Left renal cortex interstitium (tissue), 4 donors: ENCODE data around the gene EPM2AIP1. TPM values are rescaled to one million over a fixed set of nuclear protein-coding genes. Genes with fewer than 3 reads are reported as not detected.
"Not testable (repeated sequence)": the region's sequence is repeated elsewhere in the genome, so short reads cannot be mapped to it uniquely, and the experiment has no call there.

ENCODE experiments used
- DNase-seq, 4 donors: peaks; one replicate each; pipeline ENCODE4 v3.0.0-alpha.2; 2013; ENCODE audit warnings: low read depth in 4 of 4, low spot score in 2 of 4, missing footprints in 1 of 4
- polyA plus RNA-seq, 4 donors: library from polyadenylated mRNA; unstranded; fragments of 120-200 nt; gene quantifications; one replicate each; pipeline ENCODE4 v1.2.1, GENCODE V29; 2013; ENCODE audit not compliant: insufficient read length in 4 of 4

EPM2AIP1 gene
- polyA plus RNA-seq, 4 donors = 43.1 to 60.3 (median 51.5) TPM

DNA sequence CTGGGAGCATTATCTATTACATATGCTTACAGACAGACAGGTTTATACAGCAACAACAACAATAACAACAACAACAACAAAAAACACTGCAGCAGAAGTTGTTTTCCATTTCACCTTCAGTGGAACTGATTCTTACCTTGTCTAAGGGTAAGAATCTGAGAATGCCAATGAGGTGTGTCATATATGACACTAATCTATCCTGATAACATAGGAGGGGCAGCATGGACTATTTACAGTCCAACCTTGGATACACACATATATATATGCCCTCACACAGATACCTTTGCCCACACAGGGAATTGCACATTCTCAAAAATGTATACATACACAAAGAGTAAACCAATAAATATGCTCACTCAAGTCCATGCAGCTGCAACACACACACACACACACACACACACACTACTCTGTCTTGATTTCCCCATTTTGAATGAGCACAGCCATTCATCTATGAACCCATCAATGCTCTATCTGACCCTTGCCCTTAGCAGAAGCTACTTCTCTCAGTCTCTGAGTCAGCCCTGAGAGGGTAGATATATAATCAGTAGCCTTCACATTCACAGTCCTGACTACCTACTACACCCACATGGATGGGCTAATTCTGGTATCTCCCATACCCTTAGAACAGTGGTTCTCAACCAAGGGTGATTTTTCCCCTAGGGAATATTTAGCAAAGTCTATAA, 38.3 kb downstream of the EPM2AIP1 start:
- DNase-seq = no peak

DNA sequence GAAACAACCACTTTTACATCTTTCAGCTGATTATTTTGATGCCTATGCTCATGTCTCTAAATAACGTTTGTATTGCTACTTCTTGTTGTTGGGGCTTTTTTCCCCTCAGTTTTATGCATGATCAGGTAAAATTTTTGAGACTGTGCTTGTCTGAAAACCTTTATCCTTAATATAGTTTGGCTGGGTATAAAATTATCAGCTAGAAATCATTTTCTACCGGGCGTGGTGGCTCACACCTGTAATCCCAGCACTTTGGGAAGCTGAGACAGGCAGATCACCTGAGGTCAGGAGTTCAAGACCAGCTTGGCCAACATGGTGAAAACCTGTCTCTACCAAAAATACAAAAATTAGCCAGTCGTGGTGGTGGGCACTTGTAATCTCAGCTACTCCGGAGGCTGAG, 45.1 kb downstream of the EPM2AIP1 start:
- DNase-seq = not testable (repeated sequence)

DNA sequence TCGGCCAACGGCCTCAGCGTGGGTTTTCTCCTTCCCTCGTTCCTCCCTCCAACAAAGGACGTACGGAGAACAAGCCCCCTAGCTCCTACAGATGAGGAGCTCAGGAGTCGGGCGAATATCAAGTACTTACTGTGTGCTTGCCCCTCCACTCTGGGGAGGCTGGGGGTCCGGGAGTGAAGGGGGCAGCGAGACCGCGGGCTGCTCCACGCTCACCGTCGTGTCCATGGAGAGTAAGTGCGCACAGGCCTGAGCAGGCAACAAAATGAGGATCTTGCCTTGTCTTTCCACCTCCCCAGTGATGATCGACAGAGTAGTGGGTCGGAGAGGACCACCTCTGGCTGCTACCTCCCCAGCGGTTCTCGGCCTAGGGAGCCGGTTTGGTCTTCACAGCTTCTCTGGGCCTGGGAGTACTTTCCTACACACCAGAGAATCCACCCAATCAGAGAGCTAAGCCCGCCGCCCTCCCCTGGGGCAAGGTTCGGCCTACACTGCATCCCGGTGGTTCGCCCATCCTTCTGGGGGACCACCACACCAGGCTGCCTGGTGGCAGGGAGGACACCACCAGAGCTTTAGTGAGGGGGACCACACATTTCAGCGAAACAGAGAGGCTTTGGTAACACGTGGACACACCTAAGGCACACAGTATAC, 47.5 kb downstream of the EPM2AIP1 start:
- DNase-seq = no peak

DNA sequence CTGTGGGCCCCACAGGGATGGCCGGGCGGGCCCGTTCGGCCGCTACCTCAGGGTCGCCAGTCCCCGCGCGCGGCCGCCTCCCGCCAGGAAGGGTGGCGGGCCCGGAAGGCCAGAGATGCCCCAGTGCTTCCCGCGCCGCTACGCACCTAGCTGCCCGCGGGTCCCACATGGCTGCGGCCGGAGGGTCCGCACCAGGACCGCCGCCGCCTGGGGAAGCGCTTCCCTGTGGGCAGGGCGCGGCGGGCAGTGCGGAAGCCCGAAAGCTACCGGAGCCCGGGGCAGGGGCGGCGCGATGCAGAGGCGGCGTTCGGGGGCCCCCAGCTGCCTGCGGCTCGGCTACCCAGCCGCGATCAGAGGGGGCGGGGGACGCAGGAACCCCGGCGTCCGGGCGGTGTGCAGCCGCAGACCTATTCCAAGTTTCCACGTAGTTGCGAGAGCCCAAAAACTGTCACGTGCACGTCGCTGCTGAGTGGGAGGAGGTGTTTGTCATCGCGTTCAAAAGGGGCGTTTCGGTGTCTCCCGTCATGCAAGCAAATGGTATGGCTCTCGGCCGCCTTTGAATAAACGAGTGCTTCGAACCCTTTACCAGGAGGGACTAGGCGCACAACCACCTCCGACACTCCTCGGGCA, 48.2 kb downstream of the EPM2AIP1 start, which contains the start of gene TRANK1:
Gene TRANK1, minus strand, starts transcription at position 414 of the 630 bp plus-strand sequence. Its CDS starts 245 bp downstream, at position 169.
- peak in 3 of 4 donors; percentile 15 to 62 (median 44) for DNase-seq

DNA sequence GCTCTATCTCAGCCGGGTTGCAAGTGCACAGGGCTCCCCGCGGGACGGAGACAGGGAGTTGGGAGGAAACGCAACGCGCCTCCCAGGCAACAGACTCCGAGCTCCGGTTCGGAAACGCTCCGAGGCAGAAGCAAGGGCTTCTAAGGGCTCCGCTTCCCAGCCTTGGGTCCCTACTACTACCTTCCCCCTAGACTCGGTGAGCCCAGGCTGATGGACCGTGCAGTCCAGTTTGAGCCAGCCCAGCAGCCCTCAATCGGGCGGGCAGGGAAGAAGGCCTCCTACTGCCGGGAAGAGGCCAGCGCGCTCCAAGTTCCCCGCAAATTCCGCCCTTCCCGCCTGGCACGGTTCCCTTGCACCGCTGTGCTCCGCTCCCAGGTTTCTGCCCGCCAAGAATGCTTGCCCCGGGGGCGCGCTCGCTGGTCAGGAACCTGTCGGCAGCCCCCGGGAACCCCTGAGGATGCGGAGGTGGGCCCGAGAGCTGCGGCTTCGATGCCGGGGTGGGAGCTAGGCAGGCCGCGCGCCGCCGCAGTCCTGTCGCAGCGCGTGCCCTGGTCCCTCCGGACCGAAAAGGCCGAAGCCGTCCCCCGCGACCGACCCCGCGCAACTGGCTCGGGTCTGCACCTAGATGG, 48.8 kb downstream of the EPM2AIP1 start:
- peak in 3 of 4 donors; percentile 45 to 67 (median 54) for DNase-seq

DNA sequence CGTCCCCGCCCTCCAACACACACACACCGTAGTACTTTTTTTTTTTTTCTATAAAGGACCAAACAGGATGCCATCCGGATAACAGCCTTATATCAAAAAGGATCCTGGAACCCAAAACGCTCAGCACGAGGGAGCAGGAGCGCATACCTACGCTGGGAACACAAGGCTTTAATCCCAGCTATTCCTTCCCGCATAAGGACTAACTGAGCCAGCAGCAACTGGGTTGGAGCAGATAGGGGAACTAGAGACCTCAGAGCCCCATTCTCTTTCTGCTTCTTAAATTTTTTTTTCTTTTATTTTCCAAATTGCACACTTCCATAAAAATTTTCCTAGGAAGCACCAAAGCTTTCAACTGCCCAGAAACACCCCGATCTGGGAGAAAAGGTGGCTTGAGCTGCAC, 49.3 kb downstream of the EPM2AIP1 start:
- DNase-seq = no peak

DNA sequence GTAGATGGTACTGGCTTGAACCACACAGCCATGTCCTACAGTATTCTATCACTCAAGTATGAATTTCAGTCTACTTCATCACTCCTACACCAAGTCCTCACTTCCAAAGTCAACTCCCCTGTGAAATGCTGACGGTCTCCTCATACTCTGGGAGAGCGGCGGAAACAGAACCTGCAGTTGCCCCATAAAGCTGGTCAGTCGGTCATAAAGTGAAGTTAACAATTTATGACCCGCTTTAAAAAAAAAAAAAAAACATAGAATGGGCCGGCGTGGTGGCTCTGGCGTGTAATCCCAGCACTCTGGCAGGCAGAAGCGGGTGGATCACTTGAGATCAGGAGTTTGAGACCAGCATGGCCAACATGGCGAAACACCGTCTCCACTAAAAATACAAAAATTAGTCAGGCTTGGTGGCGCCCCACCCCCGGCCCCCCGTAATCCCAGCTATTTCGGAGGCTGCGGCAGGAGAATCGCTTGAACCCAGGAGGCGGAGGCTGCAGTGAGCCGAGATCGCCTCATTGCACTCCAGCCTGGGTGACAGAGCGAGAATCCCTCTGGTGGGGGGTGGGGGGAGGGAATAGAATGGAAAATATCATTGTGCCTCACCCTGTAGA, 50.2 kb downstream of the EPM2AIP1 start:
- no peak for DNase-seq

DNA sequence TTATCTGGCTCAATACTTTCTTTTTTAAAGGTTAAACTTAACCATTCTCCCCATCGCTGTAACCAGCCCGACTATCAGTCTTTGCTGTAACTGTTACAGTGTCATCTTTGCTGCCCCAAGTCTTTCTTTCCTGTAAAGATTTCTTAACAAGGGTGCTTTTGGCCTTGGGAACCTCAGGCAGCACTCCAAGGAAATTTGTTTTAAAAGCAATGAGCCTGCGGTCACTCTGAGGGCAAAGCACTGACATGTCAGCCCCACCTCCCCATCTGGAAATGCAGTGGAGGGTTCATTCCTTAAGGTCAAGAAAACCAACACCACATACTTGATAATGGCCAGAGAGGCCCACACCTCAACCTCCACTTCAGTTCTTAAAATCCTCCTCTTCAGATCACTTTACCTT, 51.3 kb downstream of the EPM2AIP1 start:
- no peak for DNase-seq

DNA sequence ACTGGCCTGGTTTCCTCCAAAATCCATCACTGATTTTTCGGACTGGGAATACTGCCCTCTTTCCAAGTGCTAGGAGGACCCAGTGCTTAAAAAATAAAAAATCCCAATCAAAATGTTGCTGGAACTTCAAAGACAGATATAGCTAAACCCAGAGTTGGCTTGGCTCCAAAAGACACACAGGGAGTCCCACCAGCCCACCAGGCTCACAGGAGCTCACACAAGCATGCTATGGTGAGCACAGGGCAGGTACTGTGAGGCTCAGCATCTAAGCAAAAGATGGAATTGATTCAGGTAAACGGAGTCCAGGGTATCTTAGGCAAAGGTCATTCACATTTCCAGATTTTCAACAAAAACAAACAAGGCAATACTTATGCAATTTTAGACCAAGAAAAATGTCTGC, 51.8 kb downstream of the EPM2AIP1 start:
- no peak for DNase-seq

DNA sequence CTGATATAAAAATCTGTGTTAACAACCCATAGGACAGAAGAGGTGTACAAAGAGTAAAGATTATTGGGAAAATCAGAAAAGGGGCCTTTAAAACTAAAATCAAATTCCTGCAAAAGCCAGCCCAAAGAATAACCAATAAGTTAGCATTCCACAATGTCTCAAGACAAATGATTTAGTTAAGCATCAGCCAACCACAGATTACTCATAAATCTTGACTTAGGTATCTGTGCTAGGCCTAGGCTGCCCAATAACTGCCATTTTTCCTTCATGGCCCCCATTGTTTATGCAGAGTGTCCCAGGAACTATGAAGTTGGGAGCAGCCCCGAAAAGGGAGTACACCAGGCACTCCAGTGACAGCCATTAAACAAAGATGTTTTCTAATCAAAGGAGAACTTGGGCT, 55.4 kb downstream of the EPM2AIP1 start:
- DNase-seq = no peak

Other genes starting within 250 kb of the EPM2AIP1 start
- gene DCLK3, start 228.6 kb downstream of the EPM2AIP1 start, polyA plus RNA-seq = 1 to 10 TPM in 2 of 4 donors, under 1 TPM in 2; 0.79 to 1.3 (median 0.95) TPM
- gene TRANK1, start 48.1 kb downstream of the EPM2AIP1 start, polyA plus RNA-seq = 1 to 10 TPM; 5.4 to 7.6 (median 6.7) TPM
- gene MLH1, start 387 bp upstream of the EPM2AIP1 start, polyA plus RNA-seq = 10 to 100 TPM; 49.0 to 58.7 (median 53.6) TPM
- 10 to 100 TPM; 38.6 to 45.6 (median 40.0) TPM for gene LRRFIP2, start 181.5 kb upstream of the EPM2AIP1 start, polyA plus RNA-seq